ENCODE results near the gene PTPRM. TPM values are rescaled to one million over a fixed set of nuclear protein-coding genes. Genes with fewer than 3 reads are reported as not detected.

Gene PTPRM
- total and polyA plus RNA-seq, 2 donors (not counting 3 experiments of a cell fraction or from before 2014, with no cell fraction given), result 37.4 to 43.7 TPM

- intact Hi-C loops (cut with micrococcal nuclease) (no loop called here), dilution Hi-C loops (cut with MboI; ENCODE audit: extremely low pct_ligation_motif_present, low sequenced_read_pairs) (no loop called here)
- ChIA-PET CTCF (no interaction called here), POLR2A (no interaction called here)
- Histone ChIP-seq H3K4me2 (ENCODE audit: insufficient read depth, low read length) (no peak overlapping the region), H4K20me1 (replicated peaks; ENCODE audit: control insufficient read depth, extremely low read depth, insufficient read depth, low read length) (no peaks in the 10 kb centered on the region), H3K4me1 (ENCODE audit: control insufficient read depth, extremely low read depth, insufficient read depth, low read length) (peaks cover 20% of the 10 kb centered on the region), H2AFZ (ENCODE audit: low read depth, low read length) (no peak overlapping the region), H3K4me3 (replicated peaks in 1 of 3; ENCODE audit: insufficient read depth in 1 of 3, low read depth in 1 of 3, low read length in 3 of 3) (no peak overlapping the region), H3K9me1 (replicated peaks; ENCODE audit: control insufficient read depth, extremely low read depth, insufficient read depth, low read length) (no peaks in the 10 kb centered on the region), H3K9me3 (replicated peaks; ENCODE audit: control insufficient read depth, insufficient read depth, low read length) (no peaks in the 10 kb centered on the region), H3K9ac (replicated peaks; ENCODE audit: extremely low read depth, insufficient read depth, low read length) (no peak overlapping the region), H3K36me3 (ENCODE audit: control insufficient read depth in 2 of 2, extremely low read depth in 1 of 2, insufficient read depth in 2 of 2, low read length in 2 of 2) (no peaks in the 10 kb centered on the region), H3K27ac (ENCODE audit: insufficient read depth, low read depth, low read length) (no peak overlapping the region), H3K27me3 (ENCODE audit: control insufficient read depth in 2 of 2, insufficient read depth in 2 of 2, low read length in 2 of 2) (no peaks in the 10 kb centered on the region), H3K79me2 (ENCODE audit: control insufficient read depth, insufficient read depth, low read length) (no peaks in the 10 kb centered on the region)
- BruUV-seq (replicated peaks), result no TSS peak
- no peak for FAIRE-seq
- DNase-seq (ENCODE audit: low read depth, low spot score), result no peak
- no peak for TF ChIP-seq POLR2AphosphoS5 (IDR thresholded peaks at IDR 0.05; ENCODE audit: insufficient read depth, low read depth, low read length)
- TF ChIP-seq GATA2 (IDR thresholded peaks at IDR 0.05; ENCODE audit: insufficient read depth, insufficient read length, low read depth, low read length), result no peak
- no peak for TF ChIP-seq FOS (IDR thresholded peaks at IDR 0.05; ENCODE audit: borderline replicate concordance, insufficient read depth, low read length)
- TF ChIP-seq JUN (IDR thresholded peaks at IDR 0.05; ENCODE audit: borderline replicate concordance, insufficient read depth, insufficient read length, low read depth), result no peak
- no peak for TF ChIP-seq EZH2 (IDR thresholded peaks at IDR 0.05; ENCODE audit: borderline replicate concordance, low read depth, low read length, severe bottlenecking)
- no peak for TF ChIP-seq MYC (IDR thresholded peaks at IDR 0.05; ENCODE audit: low read depth, low read length)
- TF ChIP-seq MAX (IDR thresholded peaks at IDR 0.05; ENCODE audit: insufficient read depth, insufficient read length), result no peak
- no peak for TF ChIP-seq POLR2A (IDR thresholded peaks at IDR 0.05; ENCODE audit: low read depth, low read length)
- TF ChIP-seq CTCF (IDR thresholded peaks at IDR 0.05; ENCODE audit: extremely low read depth in 1 of 2, insufficient read depth in 1 of 2, low read depth in 1 of 2, low read length in 2 of 2), result no peak
Measured at GRCh38 chr18:7919565-7919964, 352.4 kb downstream of the PTPRM start.

Measured in endothelial cell of umbilical vein (primary cell).